GM19328 (cell line): ENCODE measurements around the gene ZC3H7A.

Experiments used
- ATAC-seq: cut with Tn5 transposase; IDR thresholded peaks from one replicate; pipeline ENCODE4 v1.9.1; 2021; ENCODE audit warnings: mild to moderate bottlenecking, moderate library complexity; ENCODE audit not compliant: unreplicated experiment

ZC3H7A gene

GRCh38 chr16:11708421-11708820 lies 88.6 kb downstream of the ZC3H7A start:
- ATAC-seq, result no peak

GRCh38 chr16:11707679-11708197 lies 89.3 kb downstream of the ZC3H7A start:
- ATAC-seq, result no peak

DNA sequence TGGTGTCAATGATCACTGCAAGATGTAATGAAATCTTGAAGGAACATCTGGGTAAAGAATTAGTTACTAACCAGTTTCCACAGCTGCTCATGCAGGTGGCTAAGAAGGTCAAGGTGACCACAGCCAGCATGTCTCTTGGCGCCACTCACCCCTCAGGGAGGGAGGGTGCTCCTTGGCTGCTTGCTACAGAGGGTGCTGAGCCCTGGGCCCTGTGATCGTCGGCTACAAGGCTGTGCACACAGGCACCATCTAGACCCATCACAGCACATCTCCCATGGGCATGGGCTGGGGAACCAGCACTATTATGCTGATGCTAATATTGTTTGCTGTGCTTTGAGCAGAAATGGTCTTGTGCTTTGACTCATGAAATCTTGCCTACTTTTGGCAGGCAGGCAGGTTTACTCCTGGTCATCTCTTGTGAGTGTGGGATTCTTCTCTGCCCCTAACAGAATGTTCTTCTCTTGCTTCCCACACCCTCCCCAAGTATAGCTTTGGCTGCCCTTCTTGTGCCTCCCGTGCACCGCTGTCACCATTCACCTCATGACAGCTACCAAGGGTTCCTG lies 90.8 kb downstream of the ZC3H7A start:
- ATAC-seq, result no peak

DNA sequence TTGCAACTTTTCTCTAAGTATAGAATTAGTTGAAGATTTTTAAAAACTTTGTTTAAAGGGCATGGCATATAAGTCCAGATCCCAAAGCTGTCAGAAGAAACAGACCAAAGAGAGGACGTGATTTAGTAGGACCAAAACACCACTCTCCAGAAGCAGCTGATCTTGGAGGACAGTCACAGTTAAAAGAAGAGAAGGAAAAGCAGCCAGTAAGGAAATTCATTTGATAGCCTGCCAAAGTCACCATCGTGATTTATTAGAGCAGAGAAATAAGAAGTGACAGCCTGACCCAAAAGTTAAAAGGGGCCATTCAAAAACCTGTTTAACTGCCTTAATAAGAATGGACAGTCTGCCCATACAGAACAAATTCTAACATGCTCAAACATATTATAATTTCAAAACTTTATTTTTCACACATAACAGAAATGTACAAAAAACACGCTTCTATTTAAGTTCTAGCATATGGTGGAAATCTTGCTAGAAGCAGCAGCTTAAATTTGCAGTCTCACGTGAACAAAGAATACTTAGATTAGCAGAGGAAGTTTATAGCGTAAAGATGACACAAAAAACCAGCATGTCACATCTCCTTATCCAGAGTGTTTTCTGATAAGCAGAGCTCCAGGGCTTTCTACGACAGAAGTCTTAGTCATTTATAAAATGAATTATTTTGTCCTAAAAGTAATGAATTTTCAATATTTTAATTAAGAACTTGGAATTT lies 91.6 kb downstream of the ZC3H7A start:
- no peak for ATAC-seq
